Ectodermal cell (in vitro differentiated cells): ENCODE results near the gene CSRNP2.
"Not testable (repeated sequence)": the region's sequence is repeated elsewhere in the genome, so short reads cannot be mapped to it uniquely, and the experiment has no call there.

ENCODE experiments used
- H3K27ac ChIP-seq: 2 replicates; pipeline ENCODE4 v1.7.0; 2013; ENCODE audit warnings: mild to moderate bottlenecking, low read depth, low read length; ENCODE audit not compliant: insufficient read depth, poor library complexity, severe bottlenecking
- H3K27me3 ChIP-seq: 2 replicates; pipeline ENCODE4 v1.7.0; 2013; ENCODE audit warnings: mild to moderate bottlenecking, low read length; ENCODE audit not compliant: insufficient read depth, control insufficient read depth, poor library complexity, severe bottlenecking
- H3K36me3 ChIP-seq: one replicate; pipeline ENCODE4 v1.7.0; 2013; ENCODE audit warnings: low read length; ENCODE audit not compliant: control insufficient read depth, insufficient read depth
- H3K4me1 ChIP-seq: one replicate; pipeline ENCODE4 v1.7.0; 2013; ENCODE audit warnings: low read length; ENCODE audit not compliant: control insufficient read depth, insufficient read depth
- H3K4me3 ChIP-seq: 2 replicates; pipeline ENCODE4 v1.7.0; 2013; ENCODE audit warnings: low read depth, low read length, control low read depth; ENCODE audit not compliant: insufficient read depth
- H3K9me3 ChIP-seq: 2 replicates; pipeline ENCODE4 v1.7.0; 2013; ENCODE audit warnings: mild to moderate bottlenecking, low read length, moderate library complexity; ENCODE audit not compliant: control insufficient read depth
- WGBS, 2 experiments: methylation state at CpG; one replicate each; pipeline ENCODE4 v1.1.7; 2013; ENCODE audit warnings: missing lambda C conversion rate in 2 of 2; 5-methylcytosine and 5-hydroxymethylcytosine counted together

CSRNP2 gene

GRCh38 chr12:51020448-51021182, 62.8 kb downstream of the CSRNP2 start:
- H3K9me3 ChIP-seq = no peaks in the 10 kb centered on the region
- no peak overlapping the region for H3K4me3 ChIP-seq
- H3K27me3 ChIP-seq = no peaks in the 10 kb centered on the region
- H3K27ac ChIP-seq = no peak overlapping the region
- 96% methylated on average over 6 to 7 of the region's 7 CpGs for WGBS, 2 experiments
- H3K4me1 ChIP-seq = peaks cover 10% of the 10 kb centered on the region
- no peaks in the 10 kb centered on the region for H3K36me3 ChIP-seq

- WGBS, 2 experiments = 79 to 100% methylated on average over 2 of the region's 2 CpGs
- Histone ChIP-seq H3K4me3 (no peak overlapping the region), H3K27me3 (no peaks in the 10 kb centered on the region), H3K36me3 (no peaks in the 10 kb centered on the region), H3K4me1 (peaks cover 10% of the 10 kb centered on the region), H3K9me3 (no peaks in the 10 kb centered on the region), H3K27ac (no peak overlapping the region)
Observed at GRCh38 chr12:51019927-51020326, 63.5 kb downstream of the CSRNP2 start.

- peaks cover 5% of the 10 kb centered on the region for H3K4me1 ChIP-seq
- 94 to 97% methylated on average over 1 of the region's 2 CpGs for WGBS, 2 experiments
- no peak overlapping the region for H3K27ac ChIP-seq
- H3K4me3 ChIP-seq = no peak overlapping the region
- no peaks in the 10 kb centered on the region for H3K36me3 ChIP-seq
- no peaks in the 10 kb centered on the region for H3K9me3 ChIP-seq
- no peaks in the 10 kb centered on the region for H3K27me3 ChIP-seq
Observed at GRCh38 chr12:51018956-51019355, 64.4 kb downstream of the CSRNP2 start.

GRCh38 chr12:51017452-51017851, 65.9 kb downstream of the CSRNP2 start:
- Histone ChIP-seq H3K36me3 (no peaks in the 10 kb centered on the region), H3K4me3 (no peak overlapping the region), H3K27me3 (no peaks in the 10 kb centered on the region), H3K27ac (no peak overlapping the region), H3K9me3 (no peaks in the 10 kb centered on the region), H3K4me1 (peaks cover 5% of the 10 kb centered on the region)

- H3K36me3 ChIP-seq, H3K27me3 ChIP-seq, H3K9me3 ChIP-seq, H3K4me1 ChIP-seq, H3K4me3 ChIP-seq, H3K27ac ChIP-seq: not testable (repeated sequence)
- 85 to 86% methylated on average over 9 of the region's 9 CpGs for WGBS, 2 experiments
Observed at GRCh38 chr12:51014467-51014866, 68.9 kb downstream of the CSRNP2 start.

GRCh38 chr12:51013441-51013840, 70.0 kb downstream of the CSRNP2 start:
- H3K27me3 ChIP-seq = no peaks in the 10 kb centered on the region
- no peak overlapping the region for H3K4me3 ChIP-seq
- no peaks in the 10 kb centered on the region for H3K9me3 ChIP-seq
- no peaks in the 10 kb centered on the region for H3K36me3 ChIP-seq
- peaks cover 9% of the 10 kb centered on the region for H3K4me1 ChIP-seq
- WGBS, 2 experiments = 94% methylated on average over 7 of the region's 7 CpGs
- no peak overlapping the region for H3K27ac ChIP-seq

GRCh38 chr12:51012570-51013236, 70.7 kb downstream of the CSRNP2 start:
- Histone ChIP-seq H3K36me3 (no peaks in the 10 kb centered on the region), H3K4me3 (no peak overlapping the region), H3K27ac (peak overlapping the region; percentile 63), H3K4me1 (peaks cover 9% of the 10 kb centered on the region), H3K27me3 (no peaks in the 10 kb centered on the region), H3K9me3 (no peaks in the 10 kb centered on the region)
- WGBS, 2 experiments = 84 to 90% methylated on average over 2 to 5 of the region's 5 CpGs

GRCh38 chr12:51011955-51012354, 71.4 kb downstream of the CSRNP2 start:
- no peaks in the 10 kb centered on the region for H3K9me3 ChIP-seq
- peaks cover 9% of the 10 kb centered on the region for H3K4me1 ChIP-seq
- 31 to 32% methylated on average over 4 of the region's 4 CpGs for WGBS, 2 experiments
- H3K4me3 ChIP-seq = no peak overlapping the region
- H3K27me3 ChIP-seq = no peaks in the 10 kb centered on the region
- no peaks in the 10 kb centered on the region for H3K36me3 ChIP-seq
- H3K27ac ChIP-seq = peak overlapping the region; percentile 63
